HEK293 (cell line): ENCODE data around the gene WRNIP1.

Experiments used
- CTCF ChIA-PET: fragments of 350-600 bp; formaldehyde crosslinking; extraction: SDS; loops from one replicate; lab custom pipeline; 2021; ENCODE audit warnings: antibody characterized with exemption; lab: Yijun Ruan, JAX
- POLR2A ChIA-PET: fragments of 300-600 bp; formaldehyde crosslinking; extraction: SDS; loops from one replicate; lab custom pipeline; 2020; ENCODE audit warnings: antibody characterized with exemption, inconsistent platforms; lab: Yijun Ruan, JAX
- H3K27ac ChIP-seq: fragments of 200-500 bp; sonication (Bioruptor generic); 2 replicates; pipeline ENCODE4 v1.5.1; 2014; ENCODE audit warnings: low read depth, low read length, control low read depth, inconsistent platforms; ENCODE audit errors: extremely low read depth
- H3K36me3 ChIP-seq, 2 experiments: fragments of 200-500 bp in 1 of 2; sonication (Bioruptor generic) in 1 of 2; 1 replicate in 1 of 2; 2 replicates in 1 of 2; pipeline ENCODE4 v1.5.1; 2014 to 2017; ENCODE audit warnings: inconsistent platforms in 2 of 2, low read length in 2 of 2; ENCODE audit not compliant: control insufficient read depth in 2 of 2, insufficient read depth in 1 of 2
- H3K4me1 ChIP-seq: fragments of 200-500 bp; sonication (Bioruptor generic); 2 replicates; pipeline ENCODE4 v1.5.1; 2014; ENCODE audit warnings: mild to moderate bottlenecking, low read length, inconsistent platforms; ENCODE audit not compliant: control insufficient read depth, insufficient read depth
- H3K4me3 ChIP-seq: 2 replicates; pipeline ENCODE4 v1.5.1; 2011; ENCODE audit warnings: low read depth, mild to moderate bottlenecking, control low read depth, low read length, moderate library complexity
- H3K9me3 ChIP-seq: fragments of 200-500 bp; sonication (Bioruptor generic); 2 replicates; pipeline ENCODE4 v1.5.1; 2014; ENCODE audit warnings: low read depth, low read length, inconsistent platforms; ENCODE audit not compliant: control insufficient read depth, insufficient read depth
- BCL11B ChIP-seq: fragments of 450-650 bp; formaldehyde crosslinking; IDR thresholded peaks from 2 replicates; pipeline ENCODE4 v1.5.1; 2016; ENCODE audit warnings: low read depth, missing biosample characterization, missing genetic modification characterization
- EGR2 ChIP-seq: fragments of 450-650 bp; formaldehyde crosslinking; IDR thresholded peaks from 2 replicates; pipeline ENCODE4 v1.5.1; 2016; ENCODE audit warnings: low read depth, missing biosample characterization, missing genetic modification characterization
- MEIS1 ChIP-seq: sonication (generic); formaldehyde crosslinking; IDR thresholded peaks from 2 replicates; pipeline ENCODE4 v1.8.1; 2022; ENCODE audit warnings: missing genetic modification reagents, mild to moderate bottlenecking, borderline replicate concordance
- OSR2 ChIP-seq: fragments of 450-650 bp; formaldehyde crosslinking; IDR thresholded peaks from 2 replicates; pipeline ENCODE4 v1.5.1; 2016; ENCODE audit warnings: missing biosample characterization, missing genetic modification characterization
- SP2 ChIP-seq: fragments of 450-650 bp; formaldehyde crosslinking; IDR thresholded peaks from 2 replicates; pipeline ENCODE4 v1.5.1; 2016; ENCODE audit warnings: missing biosample characterization, missing genetic modification characterization
- ZBTB20 ChIP-seq: fragments of 450-650 bp; formaldehyde crosslinking; IDR thresholded peaks from 2 replicates; pipeline ENCODE4 v1.5.1; 2016; ENCODE audit warnings: missing biosample characterization, missing genetic modification characterization
- ZNF202 ChIP-seq: fragments of 450-650 bp; formaldehyde crosslinking; IDR thresholded peaks from 2 replicates; pipeline ENCODE4 v1.5.1; 2016; ENCODE audit warnings: missing biosample characterization, missing genetic modification characterization, borderline replicate concordance
- ZNF211 ChIP-seq: fragments of 450-650 bp; formaldehyde crosslinking; IDR thresholded peaks from 2 replicates; pipeline ENCODE4 v1.5.1; 2016; ENCODE audit warnings: low read depth, missing biosample characterization, missing genetic modification characterization
- ZNF324 ChIP-seq: fragments of 450-650 bp; formaldehyde crosslinking; IDR thresholded peaks from 2 replicates; pipeline ENCODE4 v1.5.1; 2016; ENCODE audit warnings: missing biosample characterization, missing genetic modification characterization
- ZNF37A ChIP-seq: fragments of 450-650 bp; IDR thresholded peaks from 2 replicates; pipeline ENCODE4 v1.5.1; 2018; ENCODE audit warnings: missing biosample characterization, missing genetic modification characterization
- ZNF514 ChIP-seq: fragments of 450-650 bp; formaldehyde crosslinking; IDR thresholded peaks from 2 replicates; pipeline ENCODE4 v1.5.1; 2016; ENCODE audit warnings: missing biosample characterization, missing genetic modification characterization
- ZNF558 ChIP-seq: fragments of 450-650 bp; formaldehyde crosslinking; IDR thresholded peaks from 2 replicates; pipeline ENCODE4 v1.5.1; 2016; ENCODE audit warnings: missing biosample characterization, missing genetic modification characterization
- ZNF791 ChIP-seq: fragments of 450-650 bp; formaldehyde crosslinking; IDR thresholded peaks from 2 replicates; pipeline ENCODE4 v1.5.1; 2016; ENCODE audit warnings: missing biosample characterization, missing genetic modification characterization
- ZNF837 ChIP-seq: fragments of 450-650 bp; formaldehyde crosslinking; IDR thresholded peaks from 2 replicates; pipeline ENCODE4 v1.5.1; 2016; ENCODE audit warnings: missing biosample characterization, missing genetic modification characterization
- TF ChIP-seq, protein P1 (sequence below): fragments of 450-650 bp; formaldehyde crosslinking; IDR thresholded peaks from 2 replicates; pipeline ENCODE4 v1.5.1; 2016; ENCODE audit warnings: missing biosample characterization, missing genetic modification characterization
- TF ChIP-seq, protein P2 (sequence below): IDR thresholded peaks from 2 replicates; pipeline ENCODE4 v1.6.1; 2011; ENCODE audit warnings: mild to moderate bottlenecking, low read depth, low read length, borderline replicate concordance
- TF ChIP-seq, protein P3 (sequence below): fragments of 450-650 bp; formaldehyde crosslinking; IDR thresholded peaks from 2 replicates; pipeline ENCODE4 v1.5.1; 2016; ENCODE audit warnings: missing biosample characterization, missing genetic modification characterization
- TF ChIP-seq, protein P4 (sequence below): fragments of 450-650 bp; formaldehyde crosslinking; IDR thresholded peaks from 2 replicates; pipeline ENCODE4 v1.5.1; 2016; ENCODE audit warnings: missing biosample characterization, missing genetic modification characterization

Gene WRNIP1

GRCh38 chr6:2804516-2804915 is 39.3 kb downstream of the WRNIP1 start:
- ChIA-PET POLR2A (interaction anchor here (1.6 kb wide), 1 partner anchor 37 kb away, joined by 4 read pairs; the partner anchor contains the start of gene SERPINB1), CTCF (interaction anchor here (1.8 kb wide), 1 partner anchor 13 kb away, joined by 9 read pairs; no protein-coding TSS in a partner anchor)
- Histone ChIP-seq H3K4me3 (no peak overlapping the region), H3K9me3 (no peaks in the 10 kb centered on the region), H3K36me3 (no peaks in the 10 kb centered on the region), H3K27ac (no peak overlapping the region), H3K4me1 (no peaks in the 10 kb centered on the region; the same call in 1 of the 2 replicates)
- no peak for TF ChIP-seq ZNF837 (tag by site-specific recombination)
- TF ChIP-seq EGR2, result no peak
- TF ChIP-seq ZNF37A (tag by site-specific recombination), result no peak
- TF ChIP-seq, protein P1, sequence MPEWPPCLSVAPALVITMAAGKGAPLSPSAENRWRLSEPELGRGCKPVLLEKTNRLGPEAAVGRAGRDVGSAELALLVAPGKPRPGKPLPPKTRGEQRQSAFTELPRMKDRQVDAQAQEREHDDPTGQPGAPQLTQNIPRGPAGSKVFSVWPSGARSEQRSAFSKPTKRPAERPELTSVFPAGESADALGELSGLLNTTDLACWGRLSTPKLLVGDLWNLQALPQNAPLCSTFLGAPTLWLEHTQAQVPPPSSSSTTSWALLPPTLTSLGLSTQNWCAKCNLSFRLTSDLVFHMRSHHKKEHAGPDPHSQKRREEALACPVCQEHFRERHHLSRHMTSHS (tag by site-specific recombination), result no peak
- TF ChIP-seq, protein P2, sequence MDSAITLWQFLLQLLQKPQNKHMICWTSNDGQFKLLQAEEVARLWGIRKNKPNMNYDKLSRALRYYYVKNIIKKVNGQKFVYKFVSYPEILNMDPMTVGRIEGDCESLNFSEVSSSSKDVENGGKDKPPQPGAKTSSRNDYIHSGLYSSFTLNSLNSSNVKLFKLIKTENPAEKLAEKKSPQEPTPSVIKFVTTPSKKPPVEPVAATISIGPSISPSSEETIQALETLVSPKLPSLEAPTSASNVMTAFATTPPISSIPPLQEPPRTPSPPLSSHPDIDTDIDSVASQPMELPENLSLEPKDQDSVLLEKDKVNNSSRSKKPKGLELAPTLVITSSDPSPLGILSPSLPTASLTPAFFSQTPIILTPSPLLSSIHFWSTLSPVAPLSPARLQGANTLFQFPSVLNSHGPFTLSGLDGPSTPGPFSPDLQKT, result no peak
- TF ChIP-seq ZNF558 (tag by site-specific recombination), result no peak

GRCh38 chr6:2805031-2805430 is 39.8 kb downstream of the WRNIP1 start:
- no peaks in the 10 kb centered on the region; the same call in 1 of the 2 replicates for H3K4me1 ChIP-seq
- POLR2A ChIA-PET, result no interaction called here
- H3K9me3 ChIP-seq, result no peaks in the 10 kb centered on the region
- TF ChIP-seq BCL11B (no peak), ZBTB20 (tag by site-specific recombination) (no peak), MEIS1 (CRISPR knock-in tag) (no peak), ZNF324 (no peak), ZNF202 (tag by site-specific recombination) (no peak), SP2 (tag by site-specific recombination) (no peak), ZNF514 (tag by site-specific recombination) (no peak), ZNF791 (tag by site-specific recombination) (no peak), OSR2 (tag by site-specific recombination) (no peak), ZNF211 (tag by site-specific recombination) (no peak)
- TF ChIP-seq, protein P3, sequence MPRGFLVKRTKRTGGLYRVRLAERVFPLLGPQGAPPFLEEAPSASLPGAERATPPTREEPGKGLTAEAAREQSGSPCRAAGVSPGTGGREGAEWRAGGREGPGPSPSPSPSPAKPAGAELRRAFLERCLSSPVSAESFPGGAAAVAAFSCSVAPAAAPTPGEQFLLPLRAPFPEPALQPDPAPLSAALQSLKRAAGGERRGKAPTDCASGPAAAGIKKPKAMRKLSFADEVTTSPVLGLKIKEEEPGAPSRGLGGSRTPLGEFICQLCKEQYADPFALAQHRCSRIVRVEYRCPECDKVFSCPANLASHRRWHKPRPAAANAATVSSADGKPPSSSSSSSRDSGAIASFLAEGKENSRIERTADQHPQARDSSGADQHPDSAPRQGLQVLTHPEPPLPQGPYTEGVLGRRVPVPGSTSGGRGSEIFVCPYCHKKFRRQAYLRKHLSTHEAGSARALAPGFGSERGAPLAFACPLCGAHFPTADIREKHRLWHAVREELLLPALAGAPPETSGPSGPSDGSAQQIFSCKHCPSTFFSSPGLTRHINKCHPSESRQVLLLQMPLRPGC (tag by site-specific recombination), result no peak
- TF ChIP-seq, protein P4, sequence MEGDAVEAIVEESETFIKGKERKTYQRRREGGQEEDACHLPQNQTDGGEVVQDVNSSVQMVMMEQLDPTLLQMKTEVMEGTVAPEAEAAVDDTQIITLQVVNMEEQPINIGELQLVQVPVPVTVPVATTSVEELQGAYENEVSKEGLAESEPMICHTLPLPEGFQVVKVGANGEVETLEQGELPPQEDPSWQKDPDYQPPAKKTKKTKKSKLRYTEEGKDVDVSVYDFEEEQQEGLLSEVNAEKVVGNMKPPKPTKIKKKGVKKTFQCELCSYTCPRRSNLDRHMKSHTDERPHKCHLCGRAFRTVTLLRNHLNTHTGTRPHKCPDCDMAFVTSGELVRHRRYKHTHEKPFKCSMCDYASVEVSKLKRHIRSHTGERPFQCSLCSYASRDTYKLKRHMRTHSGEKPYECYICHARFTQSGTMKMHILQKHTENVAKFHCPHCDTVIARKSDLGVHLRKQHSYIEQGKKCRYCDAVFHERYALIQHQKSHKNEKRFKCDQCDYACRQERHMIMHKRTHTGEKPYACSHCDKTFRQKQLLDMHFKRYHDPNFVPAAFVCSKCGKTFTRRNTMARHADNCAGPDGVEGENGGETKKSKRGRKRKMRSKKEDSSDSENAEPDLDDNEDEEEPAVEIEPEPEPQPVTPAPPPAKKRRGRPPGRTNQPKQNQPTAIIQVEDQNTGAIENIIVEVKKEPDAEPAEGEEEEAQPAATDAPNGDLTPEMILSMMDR (tag by site-specific recombination), result no peak
- no peak overlapping the region for H3K27ac ChIP-seq
- H3K4me3 ChIP-seq, result no peak overlapping the region
- CTCF ChIA-PET, result interaction anchor here (1.8 kb wide), 1 partner anchor 14 kb away, joined by 9 read pairs; no protein-coding TSS in a partner anchor
- H3K36me3 ChIP-seq, result no peaks in the 10 kb centered on the region
